ENCODE results near the gene SRBD1. TPM values are rescaled to one million over a fixed set of nuclear protein-coding genes. Genes with fewer than 3 reads are reported as not detected.
A peak's percentile ranks its signal among the peaks of the same experiment; 100 is the strongest.

The SRBD1 gene
- total and polyA plus RNA-seq, 8 donors = 4.4 to 45.7 (median 25.5) TPM

DNA sequence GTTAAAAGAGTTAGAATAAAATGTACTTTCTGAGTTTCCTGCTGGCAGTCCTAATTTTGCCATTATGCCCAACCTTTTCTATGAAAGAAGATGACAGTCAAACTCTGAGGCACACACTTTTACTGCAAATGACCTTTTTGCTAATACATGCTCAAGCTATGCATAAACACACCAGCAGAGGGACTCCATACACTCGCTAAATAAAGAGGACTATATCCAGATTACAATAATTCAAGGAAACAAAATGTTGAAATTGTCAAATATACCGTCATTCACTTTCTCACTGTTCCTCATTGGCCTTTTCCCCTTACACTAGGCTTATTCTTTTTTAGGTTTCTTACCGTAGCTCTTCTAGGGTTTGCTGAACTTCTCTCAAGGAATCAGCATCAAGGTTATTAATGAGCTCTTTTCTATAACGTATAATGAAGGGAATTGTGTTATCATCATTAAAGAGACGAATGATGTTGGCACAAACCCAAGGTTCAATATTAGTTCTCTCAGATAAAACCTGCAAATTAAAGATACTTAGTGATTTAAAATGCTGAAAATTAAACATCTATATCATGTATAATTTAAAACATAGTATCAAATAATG, 25.7 kb downstream of the SRBD1 start:
- no peak overlapping the region for H3K27ac ChIP-seq
- H3K4me1 ChIP-seq = peaks cover 0 to 16% (median 7%) of the 10 kb centered on the region in 4 donors
- no peaks in the 10 kb centered on the region for H3K27me3 ChIP-seq
- peaks cover 0 to 7% (median 7%) of the 10 kb centered on the region in 4 donors for H3K36me3 ChIP-seq
- H3K9me3 ChIP-seq = no peaks in the 10 kb centered on the region
- WGBS, 5 donors = 11 to 26% (median 16%) methylated on average over 5 of the region's 5 CpGs
- intact Hi-C loops (cut with DNase I; ENCODE audit: low total_unique reads) = no loop called here
- TF ChIP-seq POLR2AphosphoS5 (IDR thresholded peaks at IDR 0.05) (peak in 1 of 3 donors; percentile 37), POLR2A (IDR thresholded peaks at IDR 0.05) (no peak)
- TF ChIP-seq, protein P1, sequence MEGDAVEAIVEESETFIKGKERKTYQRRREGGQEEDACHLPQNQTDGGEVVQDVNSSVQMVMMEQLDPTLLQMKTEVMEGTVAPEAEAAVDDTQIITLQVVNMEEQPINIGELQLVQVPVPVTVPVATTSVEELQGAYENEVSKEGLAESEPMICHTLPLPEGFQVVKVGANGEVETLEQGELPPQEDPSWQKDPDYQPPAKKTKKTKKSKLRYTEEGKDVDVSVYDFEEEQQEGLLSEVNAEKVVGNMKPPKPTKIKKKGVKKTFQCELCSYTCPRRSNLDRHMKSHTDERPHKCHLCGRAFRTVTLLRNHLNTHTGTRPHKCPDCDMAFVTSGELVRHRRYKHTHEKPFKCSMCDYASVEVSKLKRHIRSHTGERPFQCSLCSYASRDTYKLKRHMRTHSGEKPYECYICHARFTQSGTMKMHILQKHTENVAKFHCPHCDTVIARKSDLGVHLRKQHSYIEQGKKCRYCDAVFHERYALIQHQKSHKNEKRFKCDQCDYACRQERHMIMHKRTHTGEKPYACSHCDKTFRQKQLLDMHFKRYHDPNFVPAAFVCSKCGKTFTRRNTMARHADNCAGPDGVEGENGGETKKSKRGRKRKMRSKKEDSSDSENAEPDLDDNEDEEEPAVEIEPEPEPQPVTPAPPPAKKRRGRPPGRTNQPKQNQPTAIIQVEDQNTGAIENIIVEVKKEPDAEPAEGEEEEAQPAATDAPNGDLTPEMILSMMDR (IDR thresholded peaks at IDR 0.05) = peak in 5 of 7 experiments; percentile 45 to 75 (median 72)
- DNase-seq = peak in 1 of 2 donors; percentile 79
- H3K4me3 ChIP-seq = peak overlapping the region in 1 of 4 donors; percentile 14

DNA sequence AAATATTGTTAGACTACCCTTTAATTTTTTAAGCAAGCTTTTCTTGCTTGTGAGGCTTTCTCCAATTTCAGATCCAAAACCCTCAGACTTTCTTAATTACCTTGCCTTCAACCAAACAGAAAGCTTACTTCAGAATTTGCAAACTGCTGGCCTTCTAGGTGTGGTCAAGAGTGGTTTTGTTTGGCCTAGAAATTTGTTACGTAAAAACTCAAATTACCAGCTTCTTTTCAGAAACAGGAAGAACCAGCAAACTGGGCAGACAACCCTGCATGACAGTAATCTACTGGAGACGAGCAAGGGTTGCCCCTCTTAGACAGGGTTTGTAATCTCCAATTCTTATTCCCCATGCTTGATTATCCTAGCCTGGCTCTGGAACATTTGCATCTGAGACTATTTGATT, 27.1 kb downstream of the SRBD1 start:
- WGBS, 5 donors = 80 to 92% (median 90%) methylated on average over 2 of the region's 2 CpGs
- intact Hi-C loops (cut with DNase I; ENCODE audit: low total_unique reads) = no loop called here

DNA sequence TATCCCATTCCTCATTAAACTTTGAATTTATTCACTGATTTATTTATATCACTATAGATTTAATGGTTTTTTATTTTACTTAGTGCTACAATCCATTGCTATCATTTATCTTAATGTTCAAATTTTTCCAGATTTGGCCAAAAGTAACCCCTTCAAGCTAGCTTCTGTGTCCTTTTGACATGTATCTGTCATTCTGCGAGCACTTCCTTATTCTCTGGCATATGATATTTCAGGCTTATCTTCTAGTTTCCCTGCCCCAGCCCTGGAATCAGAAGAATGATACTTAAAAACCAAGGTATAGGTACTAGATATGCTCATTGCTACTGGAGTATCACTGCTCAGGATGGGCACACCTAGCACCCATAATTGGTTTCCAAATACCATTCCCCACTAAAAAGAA, 28.5 kb downstream of the SRBD1 start:
- intact Hi-C loops (cut with DNase I; ENCODE audit: low total_unique reads) = no loop called here
- Histone ChIP-seq H3K4me3 (no peak overlapping the region), H3K27me3 (no peaks in the 10 kb centered on the region), H3K36me3 (peaks cover 0 to 15% (median 10%) of the 10 kb centered on the region in 4 donors), H3K9me3 (no peaks in the 10 kb centered on the region), H3K27ac (no peak overlapping the region), H3K4me1 (peaks cover 0 to 14% (median 4%) of the 10 kb centered on the region in 4 donors)
- TF ChIP-seq POLR2AphosphoS5 (IDR thresholded peaks at IDR 0.05) (no peak), EP300 (IDR thresholded peaks at IDR 0.05) (no peak), POLR2A (IDR thresholded peaks at IDR 0.05) (no peak)
- TF ChIP-seq, protein P1 (IDR thresholded peaks at IDR 0.05) = no peak
- WGBS, 5 donors = 78 to 98% (median 97%) methylated on average over 1 of the region's 1 CpG
- no peak for DNase-seq

More for the DNA sequence above, 27.1 kb downstream of the SRBD1 start:
- TF ChIP-seq POLR2AphosphoS5 (IDR thresholded peaks at IDR 0.05) (no peak), POLR2A (IDR thresholded peaks at IDR 0.05) (no peak)
- TF ChIP-seq, protein P1 (IDR thresholded peaks at IDR 0.05) = no peak
- Histone ChIP-seq H3K9me3 (no peaks in the 10 kb centered on the region), H3K4me3 (no peak overlapping the region), H3K4me1 (peaks cover 0 to 16% (median 7%) of the 10 kb centered on the region in 4 donors), H3K36me3 (peaks cover 0 to 13% (median 10%) of the 10 kb centered on the region in 4 donors), H3K27ac (no peak overlapping the region), H3K27me3 (no peaks in the 10 kb centered on the region)
- no peak for DNase-seq

DNA sequence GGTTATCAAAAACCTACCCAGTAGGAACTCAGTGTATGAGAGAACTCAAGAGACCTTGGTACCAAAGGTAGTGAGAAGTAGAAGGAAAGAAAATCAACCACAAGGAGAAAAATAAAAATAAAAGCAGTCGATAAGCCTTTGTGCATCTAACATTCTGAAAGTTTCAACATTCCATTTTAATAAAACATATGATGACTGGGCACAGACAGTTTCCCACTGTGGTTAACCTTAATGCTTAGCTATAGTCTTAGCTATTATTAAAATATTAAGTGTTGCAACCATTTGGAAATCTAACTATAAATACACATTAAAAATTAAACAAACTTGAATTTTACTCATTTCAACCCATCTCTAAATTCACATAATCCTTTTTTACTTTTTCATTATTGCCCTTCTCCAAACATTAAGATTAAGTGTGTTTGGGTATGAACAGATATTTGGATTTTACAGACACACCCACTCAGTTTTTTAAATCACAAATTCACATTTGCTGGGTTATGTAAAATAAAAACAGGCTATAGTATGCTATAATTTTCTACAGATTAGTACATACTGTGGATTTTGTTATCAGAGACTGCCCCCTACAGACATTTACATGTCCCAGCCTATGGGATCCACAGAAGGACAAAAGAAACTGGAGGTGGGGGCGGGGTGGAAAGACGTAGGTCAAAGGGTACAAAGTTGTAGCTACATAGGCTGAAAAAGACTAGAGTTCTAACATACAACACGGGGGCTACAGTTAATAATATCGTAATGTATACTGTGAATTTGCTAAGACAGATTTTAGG, 32.8 kb downstream of the SRBD1 start:
- Histone ChIP-seq H3K36me3 (peaks cover 0 to 39% (median 28%) of the 10 kb centered on the region in 4 donors), H3K9me3 (no peaks in the 10 kb centered on the region), H3K27me3 (no peaks in the 10 kb centered on the region), H3K27ac (no peak overlapping the region), H3K4me1 (no peaks in the 10 kb centered on the region), H3K4me3 (no peak overlapping the region)
- intact Hi-C loops (cut with DNase I; ENCODE audit: low total_unique reads) = no loop called here
- 82 to 86% (median 84%) methylated on average over 5 of the region's 5 CpGs for WGBS, 5 donors
- DNase-seq = peak in 1 of 2 donors; percentile 46
- TF ChIP-seq, protein P1 (IDR thresholded peaks at IDR 0.05) = peak in 1 of 7 experiments; percentile 18
- no peak for TF ChIP-seq EP300 (IDR thresholded peaks at IDR 0.05)

All from stomach (tissue), 9 donors.